ENCODE measurements around the gene ZSCAN23.
"Not testable (repeated sequence)": the region's sequence is repeated elsewhere in the genome, so short reads cannot be mapped to it uniquely, and the experiment has no call there.

ZSCAN23 gene

DNA sequence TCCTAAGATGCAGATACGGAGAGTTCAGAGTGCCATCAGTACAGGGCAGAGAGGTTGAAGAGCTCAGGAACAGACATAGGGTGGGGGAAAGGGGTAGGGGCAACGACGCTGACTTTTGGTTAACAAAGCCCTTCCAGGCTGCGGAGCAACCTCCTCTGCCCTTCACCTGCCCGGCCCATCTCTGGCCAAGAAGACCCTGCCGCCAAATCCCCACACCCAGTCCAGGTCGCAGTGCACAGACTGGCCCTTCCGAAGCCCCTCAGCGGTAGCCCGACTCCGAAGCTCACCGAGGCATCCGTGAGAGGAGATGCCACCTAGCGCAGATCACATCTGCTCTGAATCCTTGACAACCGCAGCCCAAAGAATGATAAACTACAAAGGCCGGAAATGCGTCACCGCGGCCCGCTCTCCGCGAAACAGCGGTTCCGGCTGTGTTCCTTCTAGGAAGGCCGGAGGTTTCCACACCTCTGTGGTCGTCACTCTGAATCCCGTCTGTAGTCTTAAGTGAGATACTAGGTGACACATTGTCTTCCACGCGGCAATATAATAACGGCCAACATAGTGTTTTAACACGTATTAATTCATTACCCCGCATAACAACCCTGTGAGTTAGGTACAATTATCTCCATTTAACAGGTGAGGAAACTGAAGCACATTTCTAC is at the start of gene ZSCAN23:
Gene ZSCAN23 (minus strand): TSS at position 380 of the 662 bp plus-strand sequence. CDS start 7,225 bp downstream, outside the sequence.
- DNase-seq: peak; percentile 90

GRCh38 chr6:28491984-28492317 is 48.7 kb upstream of the ZSCAN23 start:
- no peak for DNase-seq

DNA sequence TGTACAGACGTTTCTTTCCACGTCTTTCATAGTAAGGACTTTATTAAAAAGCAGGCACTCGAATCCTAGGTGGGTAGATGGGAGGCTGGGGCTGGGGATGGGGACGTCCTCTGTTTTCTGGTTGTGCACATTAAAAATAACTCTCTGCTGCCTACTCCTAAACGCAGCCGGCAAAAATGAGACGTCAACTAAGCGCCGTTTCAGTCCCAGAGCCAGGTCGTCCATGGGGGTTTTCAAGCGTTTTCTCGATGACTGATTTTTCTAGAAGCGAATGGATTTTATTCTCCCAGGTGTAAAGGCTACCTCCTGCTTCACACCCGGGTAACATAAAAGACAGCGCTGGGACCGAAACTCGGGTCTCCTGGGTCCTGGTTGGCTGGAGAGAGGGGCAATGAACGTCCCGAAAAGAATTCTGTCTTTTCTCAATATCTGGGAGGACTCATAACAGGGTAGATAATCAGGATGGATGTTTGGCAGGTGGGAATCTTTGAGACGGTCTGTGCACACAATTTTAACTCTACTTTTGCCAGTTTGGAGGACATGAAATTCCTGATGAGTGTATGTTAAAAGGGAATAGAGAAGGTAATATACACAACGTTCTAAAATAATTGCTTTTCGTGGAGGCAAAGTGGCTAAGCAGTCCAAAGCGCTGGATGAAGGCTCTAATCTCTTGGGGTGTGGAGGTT is 47.1 kb upstream of the ZSCAN23 start:
- peak; percentile 35 for DNase-seq

GRCh38 chr6:28489366-28490204 is 46.3 kb upstream of the ZSCAN23 start:
- DNase-seq: peak; percentile 70

DNA sequence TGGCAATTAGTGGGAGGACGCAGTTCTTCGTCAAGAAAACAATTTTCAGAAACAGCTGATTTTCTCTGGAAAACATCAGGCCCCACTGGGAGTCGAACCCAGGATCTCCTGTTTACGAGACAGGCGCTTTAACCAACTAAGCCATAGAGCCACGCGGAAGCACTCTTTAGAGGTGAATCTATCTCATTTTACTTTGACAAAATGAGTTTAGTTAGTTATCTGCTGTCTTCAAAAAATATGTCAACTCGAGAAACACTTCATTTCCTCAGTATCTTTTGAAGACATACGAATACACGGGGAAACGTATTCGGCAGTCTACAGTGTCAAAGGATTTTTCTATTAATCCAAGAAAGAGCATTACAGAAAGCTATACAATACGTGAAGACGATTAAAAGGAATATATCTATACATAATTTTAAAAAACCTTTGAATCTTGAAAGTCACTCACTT is 45.6 kb upstream of the ZSCAN23 start:
- peak; percentile 70 for DNase-seq

GRCh38 chr6:28486988-28487742 is 43.9 kb upstream of the ZSCAN23 start:
- no peak for DNase-seq

DNA sequence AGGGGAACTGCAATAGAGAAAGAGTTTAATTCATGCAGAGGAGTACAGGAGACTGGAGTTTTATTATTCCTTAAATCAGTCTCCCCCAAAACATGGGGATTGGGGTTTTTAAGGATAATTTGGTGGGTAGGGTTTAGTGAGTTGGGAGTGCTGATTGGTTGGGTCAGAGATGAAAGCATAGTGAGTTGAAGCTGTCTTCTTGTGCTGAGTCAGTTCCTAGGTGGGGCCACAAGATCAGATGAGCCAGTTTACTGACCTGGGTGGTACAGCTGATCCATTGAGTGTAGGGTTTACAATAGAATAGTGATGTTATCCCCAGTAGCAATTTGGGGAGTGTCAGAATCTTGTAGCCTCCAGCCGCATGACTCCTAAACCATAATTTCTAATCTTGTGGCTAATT is 43.2 kb upstream of the ZSCAN23 start:
- DNase-seq: no peak

- no peak for DNase-seq
Observed at GRCh38 chr6:28485482-28485881, 42.2 kb upstream of the ZSCAN23 start.

GRCh38 chr6:28480253-28480932 is 37.1 kb upstream of the ZSCAN23 start:
- no peak for DNase-seq

DNA sequence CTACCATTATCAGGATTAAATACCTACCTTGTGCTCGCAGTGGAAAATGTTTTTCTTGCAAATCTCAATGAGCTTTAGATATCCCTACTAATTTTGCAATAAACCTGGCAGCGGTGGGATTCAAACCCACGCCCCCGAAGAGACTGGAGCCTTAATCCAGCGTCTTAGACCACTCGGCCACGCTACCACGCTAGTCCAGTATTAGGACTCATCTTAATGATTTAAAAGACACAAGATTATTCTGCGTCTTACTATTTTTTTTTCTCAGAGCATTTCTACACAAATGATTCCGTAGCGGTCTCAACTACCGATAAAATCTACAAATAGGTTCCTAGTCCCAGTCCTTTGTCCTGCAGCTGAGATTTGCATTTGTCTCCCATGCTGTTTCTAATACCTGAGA is 35.2 kb upstream of the ZSCAN23 start:
- DNase-seq: no peak

DNA sequence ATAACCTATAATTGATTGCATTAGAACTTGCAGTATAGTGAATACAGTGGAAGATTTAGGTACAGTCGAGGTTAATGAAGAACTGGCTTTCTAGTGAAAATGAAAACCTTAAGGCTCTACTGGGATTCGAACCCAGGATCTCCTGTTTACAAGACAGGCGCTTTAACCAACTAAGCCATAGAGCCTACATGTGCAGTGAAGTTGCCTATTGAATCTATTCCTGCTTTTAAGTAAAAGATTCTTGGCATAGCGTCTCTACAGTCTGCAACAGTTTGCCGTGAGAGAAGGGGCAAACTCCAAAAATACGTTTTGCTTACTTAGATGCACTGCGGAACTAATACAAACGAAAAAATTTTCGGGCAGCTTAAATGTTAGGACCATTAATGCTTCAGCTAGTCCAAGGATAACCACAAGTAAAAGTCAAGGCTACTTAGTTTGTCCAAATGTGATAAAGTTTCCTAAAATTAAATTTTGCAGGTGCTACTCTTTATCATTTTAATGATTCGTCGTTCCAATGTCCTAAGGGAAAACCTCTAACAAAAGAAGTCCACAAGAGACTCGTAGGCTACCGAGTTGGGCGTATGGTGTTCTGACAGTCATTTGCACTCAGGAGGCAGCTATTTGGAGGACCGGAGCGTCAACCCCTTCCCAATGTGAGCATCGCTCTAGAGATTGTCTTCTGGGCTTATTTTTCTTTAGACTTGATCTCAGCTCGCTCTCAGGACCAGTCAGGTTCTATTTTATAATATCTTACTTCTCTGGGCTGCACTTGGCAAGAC is 31.3 kb upstream of the ZSCAN23 start:
- peak; percentile 18 for DNase-seq

- DNase-seq: not testable (repeated sequence)
Observed at GRCh38 chr6:28469153-28469745, 26.0 kb upstream of the ZSCAN23 start.

DNA sequence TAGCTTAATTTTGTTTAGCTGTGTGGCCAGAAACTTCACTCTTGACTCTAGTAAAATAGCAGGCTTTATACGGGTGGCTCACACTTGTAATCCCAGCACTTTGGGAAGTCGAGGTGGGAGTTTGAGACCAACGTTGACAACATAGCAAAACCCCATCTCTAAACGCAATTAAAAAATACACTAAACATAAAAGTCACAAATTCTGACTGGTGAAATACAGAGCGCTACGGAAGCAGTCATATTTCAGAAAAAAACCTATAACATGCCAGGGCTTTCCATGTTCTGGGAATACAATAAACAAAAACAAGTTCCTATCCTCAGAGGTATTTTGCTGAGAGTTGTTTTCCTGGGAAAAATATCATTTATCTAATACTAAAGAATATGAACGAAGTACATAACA is 24.8 kb upstream of the ZSCAN23 start:
- DNase-seq: no peak

GRCh38 chr6:28462401-28462800 is 19.1 kb upstream of the ZSCAN23 start:
- no peak for DNase-seq

DNA sequence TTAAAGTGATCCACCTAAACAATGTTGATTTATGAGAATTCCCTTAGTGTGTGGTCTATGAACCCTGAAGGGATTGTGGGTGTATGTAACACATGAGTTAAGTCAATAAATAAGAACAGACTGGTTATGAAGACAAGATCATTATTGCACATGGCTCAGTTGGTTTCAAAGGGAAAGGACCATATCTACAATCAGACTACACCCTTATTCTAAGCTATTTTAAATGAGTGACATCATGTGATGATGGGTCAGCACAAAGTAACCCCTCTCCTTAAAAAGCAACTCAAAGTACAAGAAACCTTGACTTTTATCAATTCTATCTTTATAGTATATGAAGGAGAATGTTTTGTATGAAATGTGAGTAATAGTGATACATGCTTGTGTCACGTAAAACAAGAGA is 15.3 kb upstream of the ZSCAN23 start:
- DNase-seq: no peak

DNA sequence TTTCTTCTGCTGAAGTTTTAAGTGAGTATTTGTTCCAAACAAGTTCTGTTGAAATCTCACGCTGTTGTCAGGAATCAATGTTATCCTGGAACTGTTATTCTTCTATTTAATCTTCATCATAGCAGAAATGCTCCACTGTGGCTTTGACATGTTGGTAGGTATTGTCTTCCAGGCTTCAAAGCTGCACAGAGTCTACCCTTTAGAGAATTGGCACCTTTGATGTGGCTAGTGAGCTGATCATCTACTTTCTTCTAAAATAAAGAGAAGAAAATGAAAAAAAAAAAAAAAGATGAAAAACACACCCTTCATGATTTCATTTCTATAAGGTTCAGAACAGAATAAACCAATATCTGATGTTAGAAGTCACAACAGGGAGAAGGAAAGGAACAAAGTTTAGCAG is 5.8 kb upstream of the ZSCAN23 start:
- no peak for DNase-seq

DNA sequence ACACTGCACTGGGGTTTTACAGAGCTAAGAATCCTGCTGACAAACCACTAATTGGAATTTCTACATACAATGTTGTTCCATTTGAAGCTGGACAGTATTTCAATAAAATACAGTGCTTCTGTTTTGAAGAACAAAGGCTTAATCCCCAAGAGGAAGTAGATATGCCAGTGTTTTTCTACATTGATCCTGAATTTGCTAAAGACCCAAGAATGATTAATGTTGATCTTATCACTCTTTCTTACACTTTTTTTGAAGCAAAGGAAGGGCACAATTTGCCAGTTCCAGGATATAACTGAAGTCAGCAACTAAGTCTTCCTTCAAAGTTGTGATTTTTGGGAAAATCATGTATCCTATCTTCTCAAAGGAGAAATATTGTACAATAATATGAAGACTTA is 4.2 kb upstream of the ZSCAN23 start:
- DNase-seq: not testable (repeated sequence)

GRCh38 chr6:28446818-28447511 is 3.7 kb upstream of the ZSCAN23 start:
- no peak for DNase-seq

DNA sequence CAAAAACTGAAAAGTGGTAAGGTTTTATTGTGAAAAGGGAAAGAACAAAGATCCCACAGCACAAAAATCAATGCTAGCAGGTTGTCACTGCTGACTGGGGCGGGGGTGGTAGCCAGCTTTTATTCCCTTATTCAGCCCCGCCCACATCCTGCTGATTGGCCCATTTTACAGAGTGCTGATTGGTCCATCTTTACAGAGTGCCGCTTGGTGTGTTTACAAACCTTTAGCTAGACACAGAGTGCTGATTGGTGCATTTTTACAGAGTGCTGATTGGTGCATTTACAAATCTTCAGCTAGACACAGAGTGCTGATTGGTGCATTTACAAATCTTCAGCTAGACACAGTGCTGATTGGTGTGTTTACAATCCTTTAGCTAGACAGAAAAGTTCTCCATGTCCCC is 1.5 kb upstream of the ZSCAN23 start:
- peak; percentile 56 for DNase-seq

DNA sequence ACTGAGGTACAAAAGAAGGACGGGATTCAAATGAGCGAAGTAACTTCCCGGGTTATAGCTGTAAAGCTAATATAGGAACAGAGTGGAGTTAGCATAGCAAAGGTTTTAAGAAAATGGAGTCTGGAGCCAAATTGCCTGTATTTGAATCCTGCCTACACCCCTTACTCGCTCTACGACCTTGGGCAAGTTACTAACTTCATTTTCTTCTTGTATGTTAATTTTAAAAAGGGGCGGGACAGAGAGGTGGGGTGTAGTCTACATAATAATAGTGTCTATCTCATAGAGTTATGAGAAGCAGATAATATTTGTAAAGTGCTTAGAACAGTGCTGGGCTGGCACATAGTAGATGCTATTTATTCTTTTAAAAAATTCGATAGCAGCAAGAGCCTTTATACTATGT is 705 bp downstream of the ZSCAN23 start:
- no peak for DNase-seq

GRCh38 chr6:28436404-28436803 is 6.9 kb downstream of the ZSCAN23 start:
- no peak for DNase-seq
